ENCODE measurements around the gene PLPP4.

PLPP4 gene

GRCh38 chr10:120610791-120611190 lies 153.8 kb downstream of the PLPP4 start:
- no peak for DNase-seq (ENCODE audit: low spot score)

- no peak for DNase-seq (ENCODE audit: low spot score)
These were observed 155.7 kb downstream of the PLPP4 start for GRCh38 chr10:120612756-120613155.

GRCh38 chr10:120613180-120613579 lies 156.2 kb downstream of the PLPP4 start:
- DNase-seq (ENCODE audit: low spot score): no peak

- no peak for DNase-seq (ENCODE audit: low spot score)
These were observed 157.7 kb downstream of the PLPP4 start for GRCh38 chr10:120614680-120615079.

- no peak for DNase-seq (ENCODE audit: low spot score)
These were observed 159.4 kb downstream of the PLPP4 start for GRCh38 chr10:120616311-120616911.

GRCh38 chr10:120628197-120628596 lies 171.2 kb downstream of the PLPP4 start:
- DNase-seq (ENCODE audit: low spot score): no peak

- no peak for DNase-seq (ENCODE audit: low spot score)
These were observed 173.2 kb downstream of the PLPP4 start for GRCh38 chr10:120630266-120630665.

GRCh38 chr10:120632047-120632446 lies 175.0 kb downstream of the PLPP4 start:
- DNase-seq (ENCODE audit: low spot score): no peak

- no peak for DNase-seq (ENCODE audit: low spot score)
These were observed 175.9 kb downstream of the PLPP4 start for GRCh38 chr10:120632942-120633341.

GRCh38 chr10:120634659-120635058 lies 177.6 kb downstream of the PLPP4 start:
- no peak for DNase-seq (ENCODE audit: low spot score)
